GM18526 (cell line): Measurements from ENCODE around the gene LTC4S.
A peak's percentile ranks its signal among the peaks of the same experiment; 100 is the strongest.

Experiments
- POLR2A ChIP-seq: IDR thresholded peaks from 3 replicates; pipeline ENCODE4 v1.6.1; 2011; ENCODE audit not compliant: insufficient read length; ENCODE audit errors: extremely low read depth

LTC4S gene

DNA sequence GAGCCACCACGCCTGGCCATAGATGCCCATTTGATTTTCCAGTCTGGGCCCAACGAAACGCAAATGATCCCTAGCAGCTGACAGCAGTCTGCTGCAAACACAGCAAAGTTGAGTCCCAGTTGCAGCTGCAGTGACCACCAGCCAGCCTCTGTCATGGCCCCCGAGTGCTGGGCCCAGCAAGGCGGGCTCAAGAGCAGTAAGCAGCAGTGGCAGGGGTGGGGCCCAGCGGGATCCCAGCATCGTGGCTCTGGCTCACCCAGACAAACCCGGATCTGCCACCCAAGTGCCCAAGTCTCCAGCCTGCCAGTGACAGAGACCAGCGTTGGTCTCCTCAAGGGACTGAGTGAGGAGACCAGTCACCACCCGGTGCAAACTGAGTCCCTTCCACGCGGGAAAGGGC, 6.9 kb upstream of the LTC4S start:
- TF ChIP-seq POLR2A, result no peak

GRCh38 chr5:179788193-179788854, 5.5 kb upstream of the LTC4S start:
- no peak for TF ChIP-seq POLR2A

GRCh38 chr5:179791881-179792611, 1.7 kb upstream of the LTC4S start:
- TF ChIP-seq POLR2A, result no peak

GRCh38 chr5:179792612-179793467, 946 bp upstream of the LTC4S start:
- TF ChIP-seq POLR2A, result no peak

GRCh38 chr5:179794171-179794570, 385 bp downstream of the LTC4S start:
- no peak for TF ChIP-seq POLR2A

DNA sequence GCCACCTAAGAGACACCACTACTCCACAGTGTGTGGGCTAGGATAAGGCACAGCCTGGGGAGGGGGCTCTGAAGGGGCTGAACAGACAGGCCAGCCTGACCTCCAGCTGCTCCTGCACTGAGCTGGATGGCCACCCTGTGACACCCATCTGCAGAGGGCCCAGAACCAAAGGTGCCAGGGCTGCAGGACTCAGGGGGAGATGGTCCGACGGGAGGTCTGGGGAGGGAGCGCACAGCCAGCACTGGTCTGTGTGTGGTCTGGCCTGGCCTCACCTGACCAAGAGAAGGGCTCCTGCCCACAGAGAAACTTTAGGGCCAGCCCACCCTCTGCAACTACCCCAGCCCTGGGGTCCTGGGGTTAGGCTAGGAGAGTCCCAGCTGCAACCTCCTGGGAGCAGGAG, 789 bp downstream of the LTC4S start:
- no peak for TF ChIP-seq POLR2A

DNA sequence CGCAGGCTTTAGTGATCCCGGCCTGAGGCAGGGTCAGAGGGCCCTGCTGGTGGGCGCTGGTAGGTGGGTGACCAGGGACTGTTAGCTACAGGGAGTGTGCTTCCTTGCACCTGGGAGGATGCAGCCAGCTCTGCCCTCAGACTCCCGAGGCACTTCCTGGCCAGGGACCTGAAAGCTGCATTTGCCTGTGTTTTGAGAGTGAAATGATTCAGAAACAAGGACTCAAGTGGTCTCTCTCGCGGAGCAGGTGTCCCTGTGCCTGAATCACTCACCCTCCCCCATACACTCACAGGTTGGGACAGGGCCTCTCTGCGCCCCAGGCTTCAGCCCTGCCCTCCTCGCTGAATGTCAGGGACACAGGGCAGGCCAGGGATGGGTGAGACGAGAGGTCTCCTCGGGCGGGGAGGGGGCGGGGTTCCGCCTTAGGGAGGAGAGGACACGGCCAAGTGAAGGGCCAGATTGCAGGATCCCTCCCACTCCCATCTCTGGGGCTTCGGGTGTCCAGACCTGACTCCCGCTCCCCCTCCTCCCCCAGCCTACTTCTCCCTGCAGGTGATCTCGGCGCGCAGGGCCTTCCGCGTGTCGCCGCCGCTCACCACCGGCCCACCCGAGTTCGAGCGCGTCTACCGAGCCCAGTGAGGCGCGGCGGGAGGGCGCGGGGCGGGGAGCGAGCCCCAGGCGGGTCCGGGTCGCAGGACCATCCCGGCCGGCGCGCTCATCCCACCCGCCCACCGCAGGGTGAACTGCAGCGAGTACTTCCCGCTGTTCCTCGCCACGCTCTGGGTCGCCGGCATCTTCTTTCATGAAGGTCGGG, 1.5 kb downstream of the LTC4S start:
- TF ChIP-seq POLR2A, result no peak

- peak; percentile 51 for TF ChIP-seq POLR2A
These were observed 2.4 kb downstream of the LTC4S start for GRCh38 chr5:179795863-179796833.

DNA sequence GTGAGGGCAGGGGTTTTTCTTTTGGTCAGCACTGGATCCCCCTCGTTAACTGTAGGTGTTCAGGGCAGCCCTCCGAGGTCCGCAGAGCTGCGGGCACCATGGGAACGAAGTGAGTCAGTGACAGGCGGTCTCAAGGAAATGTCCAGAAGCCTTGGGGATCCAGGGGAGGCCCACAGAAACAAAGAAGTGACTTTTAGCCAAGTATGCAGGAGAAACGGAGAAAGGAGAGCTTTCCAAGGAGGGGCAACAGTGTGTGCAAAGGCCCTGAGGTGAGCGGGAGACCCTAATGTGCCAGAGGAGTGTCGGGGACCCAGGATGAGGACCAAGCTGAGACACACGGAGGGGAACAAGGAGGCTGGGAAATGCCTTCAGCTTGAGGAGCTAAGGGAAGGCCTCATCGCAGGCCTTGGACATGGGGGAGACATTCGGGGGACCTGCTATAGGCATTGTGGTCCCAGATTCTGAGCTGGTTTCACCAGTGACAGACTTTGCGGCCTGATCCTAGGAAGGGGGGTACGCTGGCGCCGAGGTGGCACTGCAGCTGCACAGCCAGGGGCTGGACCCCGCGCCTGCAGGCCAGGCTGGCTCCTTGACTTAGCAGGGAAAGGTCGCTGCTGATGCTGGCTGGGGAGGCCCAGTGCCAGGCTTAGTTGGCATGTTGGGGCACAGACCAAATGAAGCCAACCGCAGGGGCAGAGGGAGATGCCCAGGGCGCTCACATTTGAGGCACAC, 3.3 kb downstream of the LTC4S start:
- no peak for TF ChIP-seq POLR2A

DNA sequence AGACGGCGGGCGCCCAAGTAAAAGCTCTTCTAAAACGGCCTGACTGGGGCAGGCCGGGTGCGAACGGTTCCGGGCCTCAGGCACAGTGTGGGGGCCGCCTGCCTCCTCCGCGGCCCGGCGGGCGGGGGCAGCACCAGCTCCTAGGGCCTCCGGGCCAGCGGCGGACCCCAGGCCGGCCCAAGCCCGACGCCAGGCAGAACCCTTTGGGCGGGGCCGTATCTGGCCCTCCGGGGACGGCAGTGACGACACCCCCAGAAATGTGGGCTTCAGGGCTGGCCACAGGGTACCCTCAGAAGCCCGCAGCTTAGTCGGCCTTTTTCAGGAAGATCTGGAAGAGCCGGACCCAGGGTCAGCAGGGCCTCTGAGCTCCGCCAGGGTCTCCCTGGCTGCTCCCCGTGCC, 4.0 kb downstream of the LTC4S start:
- TF ChIP-seq POLR2A, result no peak

- TF ChIP-seq POLR2A, result no peak
These were observed 4.5 kb downstream of the LTC4S start for GRCh38 chr5:179798144-179798770.

- no peak for TF ChIP-seq POLR2A
These were observed 5.2 kb downstream of the LTC4S start for GRCh38 chr5:179798771-179799643.
